ENCODE data around the gene IL22RA1. TPM values are rescaled to one million over a fixed set of nuclear protein-coding genes. Genes with fewer than 3 reads are reported as not detected.

IL22RA1 gene
- total and polyA plus RNA-seq, 10 of the 15 experiments (the other 5 are each of a cell fraction or from before 2014, with no cell fraction given): not detected

DNA sequence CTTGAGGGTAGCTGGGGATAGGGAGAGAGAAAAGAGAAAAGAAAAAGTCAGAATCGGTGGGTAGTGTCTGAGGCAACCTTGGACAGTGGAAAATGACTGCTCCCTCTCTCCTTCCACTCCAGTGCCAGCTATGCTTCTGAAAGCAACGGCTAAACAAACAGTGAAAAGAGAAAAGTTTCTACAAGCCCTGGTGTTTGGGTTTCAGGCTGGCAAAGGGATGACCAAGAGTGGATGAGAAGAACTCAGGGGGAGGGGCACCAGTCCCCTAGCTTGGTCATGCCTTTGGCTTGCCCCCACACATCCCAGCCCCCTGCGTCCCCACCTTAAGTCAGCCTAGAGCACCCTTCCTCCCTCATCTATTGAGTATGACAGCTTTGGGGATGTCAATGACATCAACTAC, 8.6 kb downstream of the IL22RA1 start:
- in situ Hi-C loops (cut with MboI) (no loop called here), intact Hi-C loops (cut with micrococcal nuclease; ENCODE audit: unreplicated experiment) (no loop called here)
- 14% methylated on average over 3 of the region's 3 CpGs for WGBS (ENCODE audit: insufficient coverage, insufficient replicate concordance, low lambda C conversion rate, missing lambda C conversion rate)
- Histone ChIP-seq H3K36me3 (ENCODE audit: control insufficient read depth in 2 of 2, insufficient read depth in 2 of 2, low read length in 1 of 2) (no peaks in the 10 kb centered on the region), H3K79me2 (ENCODE audit: control insufficient read depth, insufficient read depth, low read length) (no peaks in the 10 kb centered on the region), H3K27ac (ENCODE audit: control insufficient read depth, insufficient read depth) (no peak overlapping the region), H3K4me2 (ENCODE audit: control insufficient read depth, insufficient read depth) (no peak overlapping the region), H3K9ac (ENCODE audit: control insufficient read depth, insufficient read depth, low read length) (no peak overlapping the region), H3K4me1 (ENCODE audit: control insufficient read depth, insufficient read depth, low read length) (no peaks in the 10 kb centered on the region), H2AFZ (ENCODE audit: control insufficient read depth, low read depth, low read length) (no peak overlapping the region), H3K4me3 (no peak overlapping the region), H4K20me1 (ENCODE audit: control insufficient read depth, insufficient read depth) (no peaks in the 10 kb centered on the region), H3K27me3 (replicated peaks in 1 of 2; ENCODE audit: control insufficient read depth in 2 of 2, insufficient read depth in 2 of 2, low read length in 1 of 2) (peaks cover 0 to 2% of the 10 kb centered on the region in 2 experiments; a peak in 1 of 4 replicates), H3K9me3 (replicated peaks; ENCODE audit: control insufficient read depth, insufficient read depth, low read length) (peaks cover 9% of the 10 kb centered on the region; the same call in 2 of the 3 replicates)
- no peak for DNase-seq (ENCODE audit: low read depth, low spot score)
- no peak for FAIRE-seq
- ATAC-seq: no peak
- no TSS peak for BruUV-seq (replicated peaks)
- ChIA-PET POLR2A (no interaction called here), RAD21 (ENCODE audit: unreplicated experiment) (no interaction called here), CTCF (interaction anchor here (0.6 to 1.8 kb wide), 3 partner anchors 16 to 366 kb away, joined by 3 to 5 read pairs (median 4); no protein-coding TSS in a partner anchor), SMC1A (ENCODE audit: uncharacterized antibody, unreplicated experiment) (no interaction called here)
- no peak for TF ChIP-seq TARDBP (IDR thresholded peaks at IDR 0.05; ENCODE audit: borderline replicate concordance)
- no peak for TF ChIP-seq MEF2B (IDR thresholded peaks at IDR 0.05; ENCODE audit: partially characterized antibody, poor library complexity, severe bottlenecking)
- no peak for TF ChIP-seq ASH2L (IDR thresholded peaks at IDR 0.05; ENCODE audit: borderline replicate concordance, low read depth)
- TF ChIP-seq, protein P1, sequence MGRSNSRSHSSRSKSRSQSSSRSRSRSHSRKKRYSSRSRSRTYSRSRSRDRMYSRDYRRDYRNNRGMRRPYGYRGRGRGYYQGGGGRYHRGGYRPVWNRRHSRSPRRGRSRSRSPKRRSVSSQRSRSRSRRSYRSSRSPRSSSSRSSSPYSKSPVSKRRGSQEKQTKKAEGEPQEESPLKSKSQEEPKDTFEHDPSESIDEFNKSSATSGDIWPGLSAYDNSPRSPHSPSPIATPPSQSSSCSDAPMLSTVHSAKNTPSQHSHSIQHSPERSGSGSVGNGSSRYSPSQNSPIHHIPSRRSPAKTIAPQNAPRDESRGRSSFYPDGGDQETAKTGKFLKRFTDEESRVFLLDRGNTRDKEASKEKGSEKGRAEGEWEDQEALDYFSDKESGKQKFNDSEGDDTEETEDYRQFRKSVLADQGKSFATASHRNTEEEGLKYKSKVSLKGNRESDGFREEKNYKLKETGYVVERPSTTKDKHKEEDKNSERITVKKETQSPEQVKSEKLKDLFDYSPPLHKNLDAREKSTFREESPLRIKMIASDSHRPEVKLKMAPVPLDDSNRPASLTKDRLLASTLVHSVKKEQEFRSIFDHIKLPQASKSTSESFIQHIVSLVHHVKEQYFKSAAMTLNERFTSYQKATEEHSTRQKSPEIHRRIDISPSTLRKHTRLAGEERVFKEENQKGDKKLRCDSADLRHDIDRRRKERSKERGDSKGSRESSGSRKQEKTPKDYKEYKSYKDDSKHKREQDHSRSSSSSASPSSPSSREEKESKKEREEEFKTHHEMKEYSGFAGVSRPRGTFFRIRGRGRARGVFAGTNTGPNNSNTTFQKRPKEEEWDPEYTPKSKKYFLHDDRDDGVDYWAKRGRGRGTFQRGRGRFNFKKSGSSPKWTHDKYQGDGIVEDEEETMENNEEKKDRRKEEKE (IDR thresholded peaks at IDR 0.05): no peak
- TF ChIP-seq PAX8 (IDR thresholded peaks at IDR 0.05): no peak
- TF ChIP-seq, protein P2, sequence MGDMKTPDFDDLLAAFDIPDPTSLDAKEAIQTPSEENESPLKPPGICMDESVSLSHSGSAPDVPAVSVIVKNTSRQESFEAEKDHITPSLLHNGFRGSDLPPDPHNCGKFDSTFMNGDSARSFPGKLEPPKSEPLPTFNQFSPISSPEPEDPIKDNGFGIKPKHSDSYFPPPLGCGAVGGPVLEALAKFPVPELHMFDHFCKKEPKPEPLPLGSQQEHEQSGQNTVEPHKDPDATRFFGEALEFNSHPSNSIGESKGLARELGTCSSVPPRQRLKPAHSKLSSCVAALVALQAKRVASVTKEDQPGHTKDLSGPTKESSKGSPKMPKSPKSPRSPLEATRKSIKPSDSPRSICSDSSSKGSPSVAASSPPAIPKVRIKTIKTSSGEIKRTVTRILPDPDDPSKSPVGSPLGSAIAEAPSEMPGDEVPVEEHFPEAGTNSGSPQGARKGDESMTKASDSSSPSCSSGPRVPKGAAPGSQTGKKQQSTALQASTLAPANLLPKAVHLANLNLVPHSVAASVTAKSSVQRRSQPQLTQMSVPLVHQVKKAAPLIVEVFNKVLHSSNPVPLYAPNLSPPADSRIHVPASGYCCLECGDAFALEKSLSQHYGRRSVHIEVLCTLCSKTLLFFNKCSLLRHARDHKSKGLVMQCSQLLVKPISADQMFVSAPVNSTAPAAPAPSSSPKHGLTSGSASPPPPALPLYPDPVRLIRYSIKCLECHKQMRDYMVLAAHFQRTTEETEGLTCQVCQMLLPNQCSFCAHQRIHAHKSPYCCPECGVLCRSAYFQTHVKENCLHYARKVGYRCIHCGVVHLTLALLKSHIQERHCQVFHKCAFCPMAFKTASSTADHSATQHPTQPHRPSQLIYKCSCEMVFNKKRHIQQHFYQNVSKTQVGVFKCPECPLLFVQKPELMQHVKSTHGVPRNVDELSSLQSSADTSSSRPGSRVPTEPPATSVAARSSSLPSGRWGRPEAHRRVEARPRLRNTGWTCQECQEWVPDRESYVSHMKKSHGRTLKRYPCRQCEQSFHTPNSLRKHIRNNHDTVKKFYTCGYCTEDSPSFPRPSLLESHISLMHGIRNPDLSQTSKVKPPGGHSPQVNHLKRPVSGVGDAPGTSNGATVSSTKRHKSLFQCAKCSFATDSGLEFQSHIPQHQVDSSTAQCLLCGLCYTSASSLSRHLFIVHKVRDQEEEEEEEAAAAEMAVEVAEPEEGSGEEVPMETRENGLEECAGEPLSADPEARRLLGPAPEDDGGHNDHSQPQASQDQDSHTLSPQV (IDR thresholded peaks at IDR 0.05): no peak
- TF ChIP-seq POLR2A (IDR thresholded peaks at IDR 0.05; ENCODE audit: low read depth, low read length): no peak
- TF ChIP-seq STAT3 (IDR thresholded peaks at IDR 0.05; ENCODE audit: low read depth, low read length): no peak
